Stimulated activated CD8-positive, alpha-beta memory T cell treated with anti-CD3 and anti-CD28 coated beads, Interleukin-12 subunit alpha, Interleukin-12 subunit beta, amount 100 ng/mL, for 24 hours (primary cell): ENCODE data around the gene NOTCH2.

Experiments used
- DNase-seq: peaks from one replicate; pipeline ENCODE4 v3.0.0-alpha.2; 2020; ENCODE audit errors: extremely low read depth

The NOTCH2 gene

DNA sequence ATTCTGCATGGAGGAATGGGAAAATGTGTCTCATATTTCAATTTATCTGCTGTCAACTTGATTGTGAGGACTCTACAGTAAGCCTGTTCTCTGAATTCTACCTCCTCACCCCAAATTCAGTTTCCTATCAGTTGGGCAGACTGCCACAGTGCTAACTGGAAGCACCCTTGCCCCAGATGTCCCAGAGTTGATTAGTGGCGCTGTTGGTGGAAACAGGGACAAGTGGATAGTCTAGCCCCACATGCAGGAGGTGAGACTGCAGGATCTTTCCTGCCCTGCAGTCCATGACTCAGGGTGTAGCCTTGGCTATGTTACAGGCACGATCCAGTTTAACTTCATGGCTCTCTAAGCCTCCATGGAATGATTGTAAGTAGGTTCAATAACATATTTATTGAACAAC, 195.3 kb downstream of the NOTCH2 start:
- DNase-seq: no peak

DNA sequence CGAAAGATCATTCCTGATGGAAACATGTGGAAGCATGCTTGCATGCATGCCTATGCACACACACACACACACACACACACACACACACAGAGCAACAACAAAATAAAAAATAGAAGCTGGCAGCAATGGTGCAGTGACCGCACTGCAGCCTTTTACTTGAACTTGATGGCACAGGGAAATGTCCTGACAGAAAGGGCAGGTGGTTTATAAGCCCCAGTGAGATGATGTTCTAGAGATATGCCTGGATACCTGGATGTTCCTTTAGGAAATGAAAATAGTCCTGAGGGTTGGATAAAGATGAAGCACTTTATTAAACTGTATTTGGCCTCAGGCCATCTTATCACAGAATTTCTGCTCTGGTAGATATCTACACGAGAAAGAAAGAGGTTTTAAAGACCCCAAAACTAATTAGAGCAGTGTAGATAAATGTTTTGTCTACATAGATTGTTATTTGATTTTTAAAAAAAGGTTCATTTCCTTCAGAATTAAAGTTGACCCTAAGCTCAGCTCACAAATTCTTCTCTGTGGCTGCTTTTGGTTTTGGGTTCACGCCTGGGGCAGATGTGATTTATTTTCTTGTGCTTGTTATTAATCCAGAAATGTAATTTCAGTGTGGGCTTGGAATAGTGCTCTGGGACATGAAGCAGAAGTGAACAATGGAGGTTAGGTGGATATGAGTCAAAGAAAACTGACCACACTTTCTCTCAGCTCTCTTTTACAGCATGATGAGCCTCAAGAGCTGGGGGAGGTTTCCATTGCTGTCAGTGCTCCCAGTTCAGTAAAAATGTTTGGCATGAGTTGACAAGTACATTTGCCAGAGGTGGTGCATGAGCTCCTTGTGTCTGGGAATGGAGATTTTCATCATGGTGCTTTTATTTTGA, 196.1 kb downstream of the NOTCH2 start:
- DNase-seq: no peak

DNA sequence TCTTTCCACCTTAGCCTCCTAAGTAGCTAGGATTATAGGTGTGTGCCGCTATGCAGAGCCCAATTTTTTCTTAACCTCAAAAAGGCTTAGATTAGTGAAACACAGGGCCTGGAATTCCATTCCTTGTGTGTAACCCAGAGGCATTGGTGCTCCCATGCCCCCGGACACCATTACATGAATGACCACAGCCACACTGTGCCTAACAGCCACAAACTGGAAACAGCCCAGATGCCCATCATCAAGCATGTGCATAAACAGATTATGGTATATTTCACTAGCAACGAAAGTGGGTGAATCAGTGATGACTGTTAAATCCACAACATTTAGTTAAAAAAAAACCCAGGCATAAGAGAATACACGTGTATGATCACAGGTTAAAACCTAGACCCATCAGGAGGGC, 197.6 kb downstream of the NOTCH2 start:
- DNase-seq: no peak

DNA sequence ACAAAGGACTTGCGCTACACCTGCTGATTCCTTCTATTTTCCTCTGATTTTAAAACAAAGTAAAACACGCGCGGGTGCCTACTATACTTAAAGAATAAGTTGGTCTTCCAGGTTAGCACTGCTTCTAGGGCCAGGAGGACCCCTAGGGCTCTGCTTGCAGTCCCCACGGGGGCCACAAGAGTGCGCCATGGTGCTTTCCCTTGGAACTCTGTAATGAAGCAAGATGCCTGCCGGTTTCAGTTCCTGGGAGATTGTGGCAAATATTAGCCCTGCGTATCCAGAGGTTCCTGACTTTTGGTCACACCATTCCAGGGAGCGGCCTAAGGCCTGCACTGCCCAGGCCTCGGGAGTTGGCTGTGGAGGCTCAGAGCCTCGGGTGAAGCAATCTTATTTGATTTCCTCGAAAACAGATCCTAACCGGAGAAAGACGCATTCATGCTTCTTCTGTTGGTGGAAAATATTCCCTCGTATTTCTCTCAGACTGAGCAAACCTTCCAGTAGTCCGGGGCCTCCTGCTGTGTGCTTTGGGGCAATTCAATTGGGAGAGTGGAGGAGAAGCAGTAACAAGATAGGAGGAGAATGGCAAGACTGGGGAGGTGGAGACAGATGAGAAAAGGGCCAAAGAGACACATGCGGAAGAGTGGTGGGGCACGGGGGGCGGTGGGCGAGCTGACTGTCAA, 198.4 kb downstream of the NOTCH2 start:
- DNase-seq: peak; percentile 26

DNA sequence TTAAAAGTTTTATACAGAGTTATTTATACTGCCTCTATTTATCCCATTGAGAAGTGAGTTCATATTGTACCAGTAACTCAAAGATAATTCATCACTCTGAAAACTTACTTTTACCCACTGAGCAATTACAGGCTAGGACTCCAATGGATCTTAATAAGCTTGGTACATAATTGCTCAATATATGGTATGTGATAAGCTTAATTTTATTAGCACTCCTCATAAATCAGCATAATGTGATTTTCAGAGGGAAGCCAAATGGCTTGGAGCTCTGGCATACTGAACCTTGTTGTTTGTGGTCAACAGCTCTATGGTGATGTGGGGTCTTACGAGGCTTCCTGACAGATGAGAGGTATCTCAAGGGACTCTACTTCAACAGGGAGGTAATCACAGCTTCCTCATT, 199.5 kb downstream of the NOTCH2 start:
- DNase-seq: no peak

DNA sequence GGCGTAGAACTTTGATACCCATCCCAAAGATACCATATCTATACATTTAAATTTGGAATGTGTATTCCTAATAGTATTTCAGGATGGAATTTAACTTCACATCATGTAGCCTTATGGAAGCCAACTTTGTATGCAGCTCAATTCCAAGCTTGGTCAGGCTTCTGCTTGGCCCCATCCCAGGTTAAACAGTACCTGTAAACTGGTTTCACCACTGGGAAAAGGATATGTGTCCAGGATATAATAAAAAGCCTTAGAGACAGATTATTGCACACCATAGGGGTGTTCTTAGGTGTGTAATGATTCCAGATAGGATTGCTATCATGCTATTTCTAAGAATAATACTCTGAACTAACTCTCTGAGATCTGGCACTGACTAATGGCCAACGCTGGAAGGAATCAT, 201.3 kb downstream of the NOTCH2 start:
- no peak for DNase-seq

DNA sequence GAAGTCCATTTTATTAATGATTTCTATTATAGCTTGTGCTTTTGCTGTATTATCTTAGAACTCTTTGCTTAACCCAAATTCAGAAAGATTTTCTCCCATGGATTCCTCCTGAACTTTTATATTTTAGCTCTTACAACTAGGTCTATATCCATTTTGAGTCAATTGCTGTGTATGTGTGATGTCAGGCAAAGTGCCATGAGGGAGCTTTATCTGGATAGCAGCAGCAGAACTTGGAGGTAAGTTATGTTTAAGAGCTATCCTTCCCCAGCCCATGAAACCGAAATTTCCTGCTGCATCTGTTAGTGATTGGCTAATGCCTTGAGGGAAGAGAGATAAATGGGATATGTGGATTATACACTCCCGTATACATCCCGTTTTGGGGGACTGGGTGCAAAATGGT, 203.0 kb downstream of the NOTCH2 start:
- no peak for DNase-seq

DNA sequence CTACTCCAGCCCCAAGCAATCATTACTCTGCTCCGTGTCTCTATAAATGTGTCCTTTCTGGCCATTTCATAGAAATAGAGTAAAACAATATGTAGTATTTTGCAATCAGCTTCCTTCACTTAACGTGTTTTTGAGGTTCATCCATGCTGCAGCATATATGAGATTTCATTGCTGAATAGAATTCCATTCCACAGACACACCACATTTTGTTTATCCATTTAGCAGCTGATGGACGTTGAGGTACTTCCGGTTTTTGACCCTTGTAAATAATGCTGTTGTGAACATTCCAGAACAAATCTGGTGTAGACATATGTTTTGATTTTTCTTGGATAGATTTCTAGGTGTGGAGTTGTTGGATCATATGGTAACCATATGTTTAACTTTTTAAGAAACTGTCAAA, 203.8 kb downstream of the NOTCH2 start:
- DNase-seq: no peak

DNA sequence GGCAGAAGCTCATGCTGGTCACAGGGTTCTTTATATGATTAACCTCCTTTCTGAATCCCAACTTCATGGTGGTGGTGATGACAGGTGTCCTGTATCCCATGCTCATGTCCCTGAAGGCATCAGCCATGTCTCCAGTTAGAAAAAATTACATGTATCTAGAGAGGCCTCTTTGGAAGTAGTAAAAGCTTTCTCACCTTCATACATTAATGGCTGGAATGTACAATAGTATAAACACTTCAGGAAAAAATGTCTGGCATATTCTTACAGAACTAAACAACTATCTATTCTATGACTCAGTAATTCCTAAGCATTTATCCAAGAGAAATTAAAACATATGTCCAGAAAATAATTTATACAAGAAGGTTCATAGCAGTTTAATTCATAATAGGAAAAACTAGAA, 207.2 kb downstream of the NOTCH2 start:
- no peak for DNase-seq
